Activated T-cell treated with anti-CD3 and anti-CD28 coated beads for 48 hours (primary cell): ENCODE results near the gene ABCC1.
"Not testable (repeated sequence)": the region's sequence is repeated elsewhere in the genome, so short reads cannot be mapped to it uniquely, and the experiment has no call there.

Source experiments
- DNase-seq: peaks from one replicate; pipeline ENCODE4 v3.0.0-alpha.2; 2020; ENCODE audit warnings: low read depth

The ABCC1 gene

GRCh38 chr16:16161319-16161718 lies 211.9 kb downstream of the ABCC1 start:
- DNase-seq = no peak

- not testable (repeated sequence) for DNase-seq
These were observed 212.4 kb downstream of the ABCC1 start for GRCh38 chr16:16161840-16162239.

GRCh38 chr16:16162591-16162990 lies 213.2 kb downstream of the ABCC1 start:
- DNase-seq = peak; percentile 13

- DNase-seq = no peak
These were observed 213.7 kb downstream of the ABCC1 start for GRCh38 chr16:16163109-16163508.

GRCh38 chr16:16163571-16163970 lies 214.2 kb downstream of the ABCC1 start:
- DNase-seq = no peak

- DNase-seq = no peak
These were observed 214.8 kb downstream of the ABCC1 start for GRCh38 chr16:16164243-16164642.

GRCh38 chr16:16166085-16166484 lies 216.7 kb downstream of the ABCC1 start:
- no peak for DNase-seq

- no peak for DNase-seq
These were observed 217.5 kb downstream of the ABCC1 start for GRCh38 chr16:16166949-16167348.

GRCh38 chr16:16167927-16168326 lies 218.5 kb downstream of the ABCC1 start:
- DNase-seq = no peak

- no peak for DNase-seq
These were observed 219.0 kb downstream of the ABCC1 start for GRCh38 chr16:16168431-16168830.

- no peak for DNase-seq
These were observed 220.2 kb downstream of the ABCC1 start for GRCh38 chr16:16169615-16170014.

- DNase-seq = no peak
These were observed 222.0 kb downstream of the ABCC1 start for GRCh38 chr16:16171332-16171919.

- DNase-seq = no peak
These were observed 223.6 kb downstream of the ABCC1 start for GRCh38 chr16:16172991-16173390.

GRCh38 chr16:16175296-16175695 lies 225.9 kb downstream of the ABCC1 start:
- no peak for DNase-seq

GRCh38 chr16:16176328-16176727 lies 226.9 kb downstream of the ABCC1 start:
- no peak for DNase-seq

- no peak for DNase-seq
These were observed 229.2 kb downstream of the ABCC1 start for GRCh38 chr16:16178455-16179162.

- DNase-seq = not testable (repeated sequence)
These were observed 232.3 kb downstream of the ABCC1 start for GRCh38 chr16:16181748-16182147.

- no peak for DNase-seq
These were observed 233.5 kb downstream of the ABCC1 start for GRCh38 chr16:16182918-16183317.

- DNase-seq = no peak
These were observed 234.1 kb downstream of the ABCC1 start for GRCh38 chr16:16183562-16183961.

- no peak for DNase-seq
These were observed 235.2 kb downstream of the ABCC1 start for GRCh38 chr16:16184594-16184993.

- DNase-seq = no peak
These were observed 235.7 kb downstream of the ABCC1 start for GRCh38 chr16:16185095-16185494.

- DNase-seq = no peak
These were observed 237.4 kb downstream of the ABCC1 start for GRCh38 chr16:16186820-16187219.

- DNase-seq = no peak
These were observed 239.4 kb downstream of the ABCC1 start for GRCh38 chr16:16188827-16189226.

- DNase-seq = no peak
These were observed 240.4 kb downstream of the ABCC1 start for GRCh38 chr16:16189842-16190241.
